ENCODE results near the gene TOX4. TPM values are rescaled to one million over a fixed set of nuclear protein-coding genes. Genes with fewer than 3 reads are reported as not detected.

Gene TOX4
- total and polyA plus RNA-seq, 9 of the 15 experiments (the other 6 are each of a cell fraction or from before 2014, with no cell fraction given) = 9.9 to 76.5 (median 41.0) TPM

DNA sequence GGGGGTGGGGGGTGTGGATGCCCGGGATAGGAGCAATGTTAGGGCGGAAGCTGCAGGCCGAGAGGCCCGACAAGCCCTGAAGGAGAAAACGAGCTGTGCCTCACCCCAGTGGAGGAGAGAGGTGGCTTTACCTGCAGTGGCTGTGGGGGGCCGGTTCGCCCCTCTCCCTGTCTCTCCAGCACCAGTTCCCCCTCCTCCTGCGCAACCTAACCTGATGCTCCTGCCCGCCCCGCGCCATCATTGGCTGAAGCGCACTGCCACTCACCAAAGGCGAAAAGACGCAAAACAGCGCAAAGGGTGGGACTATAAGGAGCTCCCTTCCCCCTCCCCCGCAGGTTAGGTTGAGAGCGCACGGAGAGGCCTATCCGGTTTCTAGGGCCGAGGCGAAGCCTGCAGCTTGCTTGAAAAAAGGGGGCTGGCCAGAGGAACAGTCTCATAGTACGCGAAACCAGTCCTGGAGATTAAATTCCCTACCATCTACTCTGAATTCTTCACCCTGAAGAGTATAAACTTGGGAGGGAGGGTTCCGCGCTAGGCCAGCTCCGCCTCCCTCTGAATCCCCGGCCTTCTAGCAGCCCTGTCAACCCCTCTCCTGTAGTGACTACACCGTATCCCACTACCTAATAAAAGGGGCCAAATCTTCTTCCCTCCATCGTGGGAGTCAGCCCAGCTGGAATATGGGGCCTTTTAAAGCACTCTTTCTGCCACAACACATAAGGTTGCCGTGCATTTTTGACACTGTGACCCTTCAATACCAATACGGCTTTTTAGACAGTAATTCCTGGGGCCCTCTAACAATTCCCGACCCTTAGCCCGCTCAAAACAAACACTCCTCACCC is 39.7 kb upstream of the TOX4 start (continued):
- TF ChIP-seq KDM2B (CRISPR knock-in tag; IDR thresholded peaks at IDR 0.05) (no peak), SRSF1 (IDR thresholded peaks at IDR 0.05; ENCODE audit: low read depth, low read length) (no peak), ZBTB1 (CRISPR knock-in tag; IDR thresholded peaks at IDR 0.05; ENCODE audit: borderline replicate concordance, low read depth) (no peak), THRB (CRISPR knock-in tag; conservative IDR thresholded peaks at IDR 0.05) (0 out of 2 replicates have a peak, but pooled peaks have one; percentile 66), TAL1 (IDR thresholded peaks at IDR 0.05) (no peak), CREM (IDR thresholded peaks at IDR 0.05; ENCODE audit: low read depth) (peak; percentile 81), HNRNPK (IDR thresholded peaks at IDR 0.05; ENCODE audit: low read depth, low read length, poor library complexity, severe bottlenecking) (no peak), ZEB2 (IDR thresholded peaks at IDR 0.05) (no peak), EGR1 (conservative IDR thresholded peaks at IDR 0.05) (peak; percentile 81), PHF8 (IDR thresholded peaks at IDR 0.05; ENCODE audit: borderline replicate concordance, low read length) (peak; percentile 60; the same call in 1 of the 2 replicates), E2F5 (CRISPR knock-in tag; IDR thresholded peaks at IDR 0.05) (no peak), CBX2 (IDR thresholded peaks at IDR 0.05; ENCODE audit: insufficient read depth, low read length, poor library complexity, severe bottlenecking) (no peak), NFRKB (IDR thresholded peaks at IDR 0.05; ENCODE audit: low read depth) (peak; percentile 44; the same call in 1 of the 2 replicates), ZNF24 (IDR thresholded peaks at IDR 0.05) (no peak), KDM1A (IDR thresholded peaks at IDR 0.05) (peak in 1 of 2 experiments; percentile 85; a peak in 2 of 4 replicates), ZBTB9 (CRISPR knock-in tag; IDR thresholded peaks at IDR 0.05) (peak; percentile 18; the same call in 1 of the 2 replicates), MEF2A (IDR thresholded peaks at IDR 0.05; ENCODE audit: control insufficient read depth, low read depth, low read length) (no peak), WHSC1 (IDR thresholded peaks at IDR 0.05; ENCODE audit: low read length) (no peak), HMG20A (CRISPR knock-in tag; conservative IDR thresholded peaks at IDR 0.05) (no peak), NR2F6 (CRISPR knock-in tag; IDR thresholded peaks at IDR 0.05) (no peak), HNRNPUL1 (IDR thresholded peaks at IDR 0.05; ENCODE audit: low read length) (no peak)
- TF ChIP-seq, protein P1, sequence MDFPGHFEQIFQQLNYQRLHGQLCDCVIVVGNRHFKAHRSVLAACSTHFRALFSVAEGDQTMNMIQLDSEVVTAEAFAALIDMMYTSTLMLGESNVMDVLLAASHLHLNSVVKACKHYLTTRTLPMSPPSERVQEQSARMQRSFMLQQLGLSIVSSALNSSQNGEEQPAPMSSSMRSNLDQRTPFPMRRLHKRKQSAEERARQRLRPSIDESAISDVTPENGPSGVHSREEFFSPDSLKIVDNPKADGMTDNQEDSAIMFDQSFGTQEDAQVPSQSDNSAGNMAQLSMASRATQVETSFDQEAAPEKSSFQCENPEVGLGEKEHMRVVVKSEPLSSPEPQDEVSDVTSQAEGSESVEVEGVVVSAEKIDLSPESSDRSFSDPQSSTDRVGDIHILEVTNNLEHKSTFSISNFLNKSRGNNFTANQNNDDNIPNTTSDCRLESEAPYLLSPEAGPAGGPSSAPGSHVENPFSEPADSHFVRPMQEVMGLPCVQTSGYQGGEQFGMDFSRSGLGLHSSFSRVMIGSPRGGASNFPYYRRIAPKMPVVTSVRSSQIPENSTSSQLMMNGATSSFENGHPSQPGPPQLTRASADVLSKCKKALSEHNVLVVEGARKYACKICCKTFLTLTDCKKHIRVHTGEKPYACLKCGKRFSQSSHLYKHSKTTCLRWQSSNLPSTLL (IDR thresholded peaks at IDR 0.05) = no peak
- TF ChIP-seq, protein P2, sequence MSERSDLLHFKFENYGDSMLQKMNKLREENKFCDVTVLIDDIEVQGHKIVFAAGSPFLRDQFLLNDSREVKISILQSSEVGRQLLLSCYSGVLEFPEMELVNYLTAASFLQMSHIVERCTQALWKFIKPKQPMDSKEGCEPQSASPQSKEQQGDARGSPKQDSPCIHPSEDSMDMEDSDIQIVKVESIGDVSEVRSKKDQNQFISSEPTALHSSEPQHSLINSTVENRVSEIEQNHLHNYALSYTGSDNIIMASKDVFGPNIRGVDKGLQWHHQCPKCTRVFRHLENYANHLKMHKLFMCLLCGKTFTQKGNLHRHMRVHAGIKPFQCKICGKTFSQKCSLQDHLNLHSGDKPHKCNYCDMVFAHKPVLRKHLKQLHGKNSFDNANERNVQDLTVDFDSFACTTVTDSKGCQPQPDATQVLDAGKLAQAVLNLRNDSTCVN (CRISPR knock-in tag; IDR thresholded peaks at IDR 0.05) = no peak
